HG03521 (cell line): ENCODE measurements around the gene MLLT10.

Experiments
- ATAC-seq: cut with Tn5 transposase; IDR thresholded peaks from one replicate; pipeline ENCODE4 v1.9.1; 2021; ENCODE audit warnings: mild to moderate bottlenecking, moderate library complexity; ENCODE audit not compliant: unreplicated experiment

The MLLT10 gene

DNA sequence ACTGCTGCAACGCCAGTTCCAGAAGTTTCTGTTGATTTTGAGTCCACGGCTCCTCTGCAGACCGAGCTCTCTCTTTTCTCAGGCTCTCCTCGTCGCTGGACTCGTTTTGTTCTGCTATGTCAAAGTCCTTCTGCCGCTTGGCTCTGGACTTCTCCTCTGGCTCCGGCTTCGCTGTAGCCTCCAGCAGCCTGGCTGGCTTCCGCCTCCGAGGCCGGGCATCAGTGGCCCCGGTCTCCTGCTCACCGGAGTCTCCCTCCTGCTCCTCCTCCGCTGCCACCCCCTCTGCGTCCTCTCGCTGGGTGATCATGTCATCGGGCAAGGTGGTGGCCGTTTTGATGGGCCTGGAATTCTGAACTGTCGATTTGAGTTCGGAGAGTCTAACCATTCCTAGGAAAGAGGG, 225.2 kb downstream of the MLLT10 start:
- ATAC-seq: no peak

DNA sequence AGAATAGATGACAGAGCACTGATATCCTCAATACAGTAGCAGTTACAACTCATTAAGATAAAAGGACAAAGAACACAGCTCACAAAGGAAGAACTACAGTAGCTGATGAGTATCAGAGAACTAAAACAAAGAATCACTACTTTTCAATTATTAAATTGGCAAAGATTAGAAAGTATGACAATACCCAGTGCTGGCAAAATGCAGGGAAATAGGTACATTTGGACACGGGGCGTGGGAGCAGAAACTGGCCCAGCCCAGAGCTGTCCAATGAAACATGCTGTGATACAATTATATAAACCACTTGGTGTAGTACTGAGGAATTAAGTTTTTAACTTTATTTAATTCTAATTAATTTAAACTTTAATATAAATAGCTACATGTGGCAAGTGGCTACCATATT, 226.3 kb downstream of the MLLT10 start:
- ATAC-seq: no peak

DNA sequence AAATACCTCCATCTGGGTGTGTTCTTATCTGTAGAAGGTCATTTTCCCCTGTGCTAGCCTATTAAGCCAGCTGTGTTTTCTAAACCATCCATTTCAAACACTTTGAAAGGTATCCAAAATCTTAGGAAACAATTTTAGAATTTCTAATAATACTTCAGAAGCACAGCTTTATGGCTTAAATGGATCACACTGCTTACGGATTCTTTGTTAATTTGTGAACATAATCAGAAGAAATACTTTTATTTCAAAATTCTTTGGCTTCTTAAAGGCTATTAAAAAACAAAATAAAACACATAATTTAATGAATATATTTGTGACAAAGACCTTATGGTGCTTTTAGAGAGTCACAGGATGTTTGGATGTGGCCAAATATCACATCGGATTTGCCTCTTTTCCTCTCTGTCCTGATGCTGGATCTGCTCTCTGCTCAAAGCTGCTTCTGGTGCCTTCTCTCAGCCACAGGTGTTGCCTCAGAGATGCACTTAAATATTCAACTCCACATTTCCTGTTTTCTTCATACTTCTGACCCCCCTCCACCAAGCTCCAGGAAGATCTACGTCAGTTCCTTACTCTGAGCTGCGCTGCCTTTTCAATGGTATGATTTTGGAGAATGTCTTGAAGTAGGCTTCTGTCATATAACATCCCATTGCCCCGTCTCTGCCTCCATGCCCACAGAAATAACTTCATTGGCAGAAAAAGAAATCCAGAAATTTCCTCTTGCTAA, 230.6 kb downstream of the MLLT10 start:
- ATAC-seq: no peak

DNA sequence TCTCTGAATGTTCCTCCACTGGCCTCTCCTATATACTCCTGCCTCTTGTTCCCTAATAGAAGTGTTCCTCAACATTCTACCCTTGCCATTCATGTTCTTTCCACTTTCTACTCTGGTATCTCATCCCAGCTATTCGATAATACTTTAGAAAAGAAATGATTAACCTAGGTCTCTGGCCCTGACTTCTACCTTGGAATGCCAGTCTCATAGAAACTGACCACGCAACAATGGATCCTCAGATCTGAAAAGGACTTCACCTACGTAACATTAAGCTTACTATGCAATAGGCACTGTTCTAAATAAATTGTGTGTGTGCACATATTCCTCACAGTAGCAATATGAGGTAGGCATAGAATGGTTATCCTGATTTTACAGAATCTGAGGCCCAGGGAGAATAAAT, 235.0 kb downstream of the MLLT10 start:
- no peak for ATAC-seq

DNA sequence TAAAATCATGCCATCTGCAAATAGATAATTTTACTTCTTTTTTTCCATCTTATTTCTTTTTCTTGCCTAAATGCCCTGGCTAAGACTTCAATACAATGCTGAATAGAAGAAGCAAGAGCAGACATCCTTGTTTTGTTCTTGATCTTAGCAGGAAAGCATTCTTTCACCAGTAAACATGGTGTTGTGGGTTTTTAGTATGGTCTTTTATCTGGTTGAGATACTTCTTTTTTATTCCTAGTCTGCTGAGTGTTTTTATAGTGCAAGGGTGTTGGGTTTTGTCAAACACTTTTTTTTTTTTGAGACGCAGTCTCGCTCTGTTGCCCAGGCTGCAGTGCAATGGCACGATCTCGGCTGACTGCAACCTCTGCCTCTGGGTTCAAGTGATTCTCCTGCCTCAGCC, 237.2 kb downstream of the MLLT10 start:
- ATAC-seq: no peak

DNA sequence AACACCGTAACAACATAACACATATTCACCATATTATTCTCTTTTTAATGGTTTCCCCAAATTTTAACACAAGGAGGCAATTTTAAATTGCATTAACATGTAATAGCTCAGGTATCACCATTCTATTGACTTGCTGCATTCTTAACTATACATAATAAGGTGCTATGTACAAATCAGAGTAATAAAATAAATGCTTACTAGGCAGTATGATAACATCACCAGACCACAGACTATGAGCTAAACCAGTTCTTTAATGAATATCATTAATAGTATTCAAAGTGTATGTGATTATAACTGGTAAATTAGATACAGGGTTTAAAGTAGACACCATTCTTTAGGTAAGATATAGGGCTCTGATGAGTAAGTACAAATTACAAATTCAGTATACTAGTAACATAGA, 242.9 kb downstream of the MLLT10 start:
- no peak for ATAC-seq

DNA sequence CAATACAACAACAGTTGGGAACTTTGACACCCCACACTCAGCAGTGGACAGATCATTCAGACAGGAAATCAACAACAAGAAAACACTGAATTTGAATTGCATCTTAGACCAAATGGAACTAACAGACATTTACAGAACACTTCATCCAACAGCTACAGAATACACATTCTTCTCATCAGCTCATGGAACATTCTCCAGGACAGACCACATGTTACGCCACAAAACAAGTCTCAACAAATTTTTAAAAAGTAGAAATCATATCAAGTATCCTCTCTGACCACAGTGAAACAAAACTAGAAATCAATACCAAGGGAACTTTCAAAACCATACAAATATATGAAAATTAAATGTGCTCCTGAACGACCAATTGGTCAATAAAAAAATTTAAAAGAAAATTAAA, 257.2 kb downstream of the MLLT10 start:
- ATAC-seq: no peak
